SK-N-SH treated with all-trans-retinoic acid at 6 μM for 48 hours (cell line): Measurements from ENCODE around the gene MMP17.

ENCODE experiments used
- ATAC-seq: fragments of 200-7000 bp; cut with Tn5 transposase; 3 replicates; pipeline ENCODE4 v1.9.1; 2020; ENCODE audit warnings: mild to moderate bottlenecking, moderate library complexity
- ARNTL ChIP-seq: fragments of 450-650 bp; formaldehyde crosslinking; IDR thresholded peaks from 2 replicates; pipeline ENCODE4 v1.5.0; 2020; ENCODE audit warnings: low read depth, mild to moderate bottlenecking, moderate library complexity, borderline replicate concordance
- BACH2 ChIP-seq: fragments of 250-450 bp; sonication (Bioruptor Pico); IDR thresholded peaks from 2 replicates; pipeline ENCODE4 v1.9.0; 2021; ENCODE audit warnings: mild to moderate bottlenecking, borderline replicate concordance
- CREB5 ChIP-seq: fragments of 250-450 bp; sonication (Bioruptor Pico); IDR thresholded peaks from 2 replicates; pipeline ENCODE4 v1.5.1; 2020; ENCODE audit warnings: low read depth, mild to moderate bottlenecking, moderate library complexity
- CSDC2 ChIP-seq: fragments of 250-450 bp; sonication (Bioruptor Pico); IDR thresholded peaks from 2 replicates; pipeline ENCODE4 v1.5.0; 2020; ENCODE audit warnings: mild to moderate bottlenecking, moderate library complexity
- CSRNP3 ChIP-seq: fragments of 250-450 bp; sonication (Bioruptor Pico); IDR thresholded peaks from 2 replicates; pipeline ENCODE4 v1.5.1; 2021; ENCODE audit warnings: mild to moderate bottlenecking, moderate library complexity
- ESRRG ChIP-seq: fragments of 250-450 bp; sonication (Bioruptor Pico); IDR thresholded peaks from 2 replicates; pipeline ENCODE4 v1.6.1; 2021; ENCODE audit warnings: mild to moderate bottlenecking
- GLIS3 ChIP-seq: fragments of 250-450 bp; sonication (Bioruptor Pico); IDR thresholded peaks from 2 replicates; pipeline ENCODE4 v1.5.0; 2020; ENCODE audit warnings: mild to moderate bottlenecking, moderate library complexity
- ISL1 ChIP-seq: fragments of 250-450 bp; sonication (Bioruptor Pico); IDR thresholded peaks from 2 replicates; pipeline ENCODE4 v2.1.2; 2022; ENCODE audit warnings: mild to moderate bottlenecking, moderate library complexity
- OSR1 ChIP-seq: fragments of 250-450 bp; sonication (Bioruptor Pico); IDR thresholded peaks from 2 replicates; pipeline ENCODE4 v1.8.0; 2022; ENCODE audit warnings: moderate library complexity, mild to moderate bottlenecking, inconsistent platforms
- PATZ1 ChIP-seq: fragments of 250-450 bp; sonication (Bioruptor Pico); IDR thresholded peaks from 2 replicates; pipeline ENCODE4 v1.8.0; 2020; ENCODE audit warnings: mild to moderate bottlenecking, moderate library complexity, borderline replicate concordance
- POU6F1 ChIP-seq: fragments of 250-450 bp; sonication (Bioruptor Pico); IDR thresholded peaks from 2 replicates; pipeline ENCODE4 v1.8.0; 2021; ENCODE audit warnings: low read depth, mild to moderate bottlenecking, moderate library complexity, borderline replicate concordance
- PPARA ChIP-seq: fragments of 250-450 bp; sonication (Bioruptor Pico); IDR thresholded peaks from 2 replicates; pipeline ENCODE4 v1.5.0; 2020; ENCODE audit warnings: mild to moderate bottlenecking, borderline replicate concordance
- RARB ChIP-seq: fragments of 250-450 bp; sonication (Bioruptor Pico); IDR thresholded peaks from 2 replicates; pipeline ENCODE4 v1.8.0; 2021; ENCODE audit warnings: mild to moderate bottlenecking, moderate library complexity
- SNAI2 ChIP-seq: fragments of 250-450 bp; sonication (Bioruptor Pico); IDR thresholded peaks from 2 replicates; pipeline ENCODE4 v1.5.0; 2020; ENCODE audit warnings: mild to moderate bottlenecking, moderate library complexity
- TCF4 ChIP-seq: fragments of 250-450 bp; sonication (Bioruptor Pico); IDR thresholded peaks from 2 replicates; pipeline ENCODE4 v1.8.0; 2021; ENCODE audit warnings: mild to moderate bottlenecking, moderate library complexity, borderline replicate concordance
- TOX ChIP-seq: fragments of 250-450 bp; sonication (Bioruptor Pico); IDR thresholded peaks from 2 replicates; pipeline ENCODE4 v1.8.0; 2021; ENCODE audit warnings: mild to moderate bottlenecking, moderate library complexity, borderline replicate concordance
- TSHZ2 ChIP-seq: fragments of 250-450 bp; sonication (Bioruptor Pico); IDR thresholded peaks from 2 replicates; pipeline ENCODE4 v1.5.0; 2020; ENCODE audit warnings: mild to moderate bottlenecking, moderate library complexity
- ZFP3 ChIP-seq: fragments of 250-450 bp; sonication (Bioruptor Pico); IDR thresholded peaks from 2 replicates; pipeline ENCODE4 v1.5.0; 2020; ENCODE audit warnings: mild to moderate bottlenecking, moderate library complexity
- ZFP30 ChIP-seq: fragments of 450-650 bp; formaldehyde crosslinking; IDR thresholded peaks from 2 replicates; pipeline ENCODE4 v1.5.0; 2022; ENCODE audit warnings: mild to moderate bottlenecking, moderate library complexity
- ZNF565 ChIP-seq: fragments of 450-650 bp; formaldehyde crosslinking; conservative IDR thresholded peaks from 2 replicates; pipeline ENCODE4 v1.5.0; 2020; ENCODE audit warnings: low read depth, mild to moderate bottlenecking, moderate library complexity
- ZNF70 ChIP-seq: fragments of 450-650 bp; formaldehyde crosslinking; IDR thresholded peaks from 2 replicates; pipeline ENCODE4 v1.5.0; 2020; ENCODE audit warnings: mild to moderate bottlenecking, moderate library complexity
- ZNF8 ChIP-seq: fragments of 450-650 bp; formaldehyde crosslinking; IDR thresholded peaks from 2 replicates; pipeline ENCODE4 v1.5.0; 2020; ENCODE audit warnings: mild to moderate bottlenecking, moderate library complexity

MMP17 gene

GRCh38 chr12:131830914-131831571 is 2.9 kb downstream of the MMP17 start:
- ATAC-seq, result peak; percentile 20

GRCh38 chr12:131831635-131832041 is 3.4 kb downstream of the MMP17 start:
- ATAC-seq, result no peak
- TF ChIP-seq BACH2 (CRISPR knock-in tag) (no peak), ESRRG (CRISPR knock-in tag) (no peak), OSR1 (CRISPR knock-in tag) (no peak), RARB (no peak), ZNF70 (CRISPR knock-in tag) (no peak), ISL1 (CRISPR knock-in tag) (no peak), ARNTL (CRISPR knock-in tag) (no peak), TOX (no peak)

More at GRCh38 chr12:131830914-131831571, 2.9 kb downstream of the MMP17 start:
- TF ChIP-seq ARNTL (CRISPR knock-in tag) (no peak), PATZ1 (CRISPR knock-in tag) (no peak), TOX (no peak), CSDC2 (CRISPR knock-in tag) (no peak), BACH2 (CRISPR knock-in tag) (no peak), ZNF70 (CRISPR knock-in tag) (no peak), ZNF565 (CRISPR knock-in tag) (no peak), GLIS3 (no peak), RARB (no peak), ZFP3 (no peak), SNAI2 (CRISPR knock-in tag) (no peak), ESRRG (CRISPR knock-in tag) (no peak), TSHZ2 (CRISPR knock-in tag) (no peak), CSRNP3 (no peak), TCF4 (no peak), CREB5 (no peak), PPARA (CRISPR knock-in tag) (no peak), OSR1 (CRISPR knock-in tag) (no peak), ZNF8 (CRISPR knock-in tag) (no peak)
- TF ChIP-seq, all 23 proteins: peak for 0

- no peak for ATAC-seq
- TF ChIP-seq ZNF70 (CRISPR knock-in tag) (no peak), TOX (no peak), ZNF565 (CRISPR knock-in tag) (no peak), ZFP30 (CRISPR knock-in tag) (no peak), PPARA (CRISPR knock-in tag) (no peak), TSHZ2 (CRISPR knock-in tag) (no peak), ESRRG (CRISPR knock-in tag) (no peak), GLIS3 (no peak), SNAI2 (CRISPR knock-in tag) (no peak), CSDC2 (CRISPR knock-in tag) (no peak), BACH2 (CRISPR knock-in tag) (no peak), RARB (no peak), ARNTL (CRISPR knock-in tag) (no peak), TCF4 (no peak), ISL1 (CRISPR knock-in tag) (no peak), ZNF8 (CRISPR knock-in tag) (no peak), POU6F1 (no peak)
Observed at GRCh38 chr12:131832321-131833231, 4.4 kb downstream of the MMP17 start.
